DMS 273 treated with DMSO at 0.1 percent for 48 hours (cell line): ENCODE results near the gene UBR1.
A peak's percentile ranks its signal among the peaks of the same experiment; 100 is the strongest.
"Not testable (repeated sequence)": the region's sequence is repeated elsewhere in the genome, so short reads cannot be mapped to it uniquely, and the experiment has no call there.

ENCODE experiments used
- DNase-seq: peaks from one replicate; lab custom pipeline; 2025; lab: John Stamatoyannopoulos, UW

Gene UBR1

DNA sequence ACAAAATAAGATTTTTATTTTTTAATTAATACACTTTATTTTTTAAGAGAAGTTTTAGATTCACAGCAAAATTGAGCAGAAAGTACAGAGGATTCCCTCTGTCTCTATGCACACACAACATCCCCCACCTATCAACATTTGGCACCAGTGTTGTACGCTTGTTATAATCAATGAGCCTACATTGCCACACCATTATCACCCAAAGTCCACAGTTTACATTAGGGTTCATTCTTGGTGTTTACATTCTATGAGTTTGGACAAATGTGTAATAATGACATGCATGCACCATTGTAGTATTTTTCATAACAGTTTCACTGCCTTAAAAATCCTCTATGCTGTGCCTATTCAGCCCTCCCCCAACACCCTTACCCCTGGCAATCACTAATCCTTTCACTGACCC lies 134.0 kb downstream of the UBR1 start:
- no peak for DNase-seq

DNA sequence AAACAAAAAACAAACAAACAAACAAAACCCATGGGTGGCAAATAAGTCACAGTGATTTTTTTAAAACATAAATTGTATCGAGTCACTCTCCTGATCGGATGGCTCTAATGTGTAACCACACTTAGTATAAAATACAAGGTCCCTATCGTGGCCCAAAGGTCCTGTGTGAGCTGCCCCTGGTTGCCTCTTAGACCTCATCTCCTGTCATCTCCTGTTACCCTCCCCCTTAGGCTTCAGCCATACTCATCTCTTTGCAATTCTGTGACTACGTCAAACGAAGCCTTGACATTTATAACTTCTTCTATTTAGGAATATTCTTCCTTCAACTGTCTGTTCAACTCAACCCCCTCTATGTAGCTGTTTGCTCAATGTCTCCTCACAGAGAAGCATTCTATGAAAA lies 141.4 kb downstream of the UBR1 start:
- DNase-seq, result no peak

DNA sequence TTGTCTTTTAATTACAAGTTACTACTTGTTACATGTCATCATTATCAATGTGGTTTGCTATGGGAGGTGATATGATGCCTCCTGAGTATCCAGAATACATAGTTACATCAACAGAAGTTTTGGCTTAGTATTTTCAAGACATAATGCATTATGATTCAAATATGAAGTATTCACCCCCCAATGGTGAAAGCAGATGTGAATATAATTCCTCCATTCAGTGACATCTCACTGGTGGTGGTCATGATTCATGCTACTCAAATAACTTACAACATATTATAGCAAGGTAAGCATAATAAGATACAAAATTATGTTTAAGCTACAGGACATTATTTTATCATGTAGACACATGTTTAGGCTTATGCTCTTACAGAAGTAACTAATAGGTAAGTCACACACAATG lies 150.3 kb downstream of the UBR1 start:
- DNase-seq, result no peak

DNA sequence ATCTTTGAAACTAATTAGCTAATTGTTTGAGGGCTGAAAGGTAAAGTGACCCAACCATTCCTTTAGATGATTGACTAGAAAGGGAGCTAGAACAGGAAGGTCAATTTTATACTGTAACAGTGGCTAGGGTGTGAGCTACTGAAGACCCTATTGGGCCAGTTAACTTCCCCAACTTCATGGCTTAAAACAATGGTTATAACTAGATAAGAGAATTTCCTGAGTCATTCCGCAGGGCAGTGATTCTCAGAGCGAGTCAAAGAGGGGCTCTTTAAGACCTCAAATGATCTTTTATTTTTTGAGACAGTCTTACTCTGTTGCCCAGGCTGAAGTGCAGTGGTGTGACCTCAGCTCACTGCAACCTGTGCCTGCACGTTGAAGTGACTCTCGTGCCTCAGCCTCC lies 151.5 kb downstream of the UBR1 start:
- no peak for DNase-seq

DNA sequence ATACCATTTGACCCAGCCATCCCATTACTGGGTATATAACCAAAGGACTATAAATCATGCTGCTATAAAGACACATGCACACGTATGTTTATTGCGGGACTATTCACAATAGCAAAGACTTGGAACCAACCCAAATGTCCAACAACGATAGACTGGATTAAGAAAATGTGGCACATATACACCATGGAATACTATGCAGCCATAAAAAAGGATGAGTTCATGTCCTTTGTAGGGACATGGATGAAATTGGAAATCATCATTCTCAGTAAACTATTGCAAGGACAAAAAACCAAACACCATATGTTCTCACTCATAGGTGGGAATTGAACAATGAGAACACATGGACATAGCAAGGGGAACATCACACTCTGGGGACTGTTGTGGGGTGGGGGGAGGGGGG lies 156.9 kb downstream of the UBR1 start:
- not testable (repeated sequence) for DNase-seq

DNA sequence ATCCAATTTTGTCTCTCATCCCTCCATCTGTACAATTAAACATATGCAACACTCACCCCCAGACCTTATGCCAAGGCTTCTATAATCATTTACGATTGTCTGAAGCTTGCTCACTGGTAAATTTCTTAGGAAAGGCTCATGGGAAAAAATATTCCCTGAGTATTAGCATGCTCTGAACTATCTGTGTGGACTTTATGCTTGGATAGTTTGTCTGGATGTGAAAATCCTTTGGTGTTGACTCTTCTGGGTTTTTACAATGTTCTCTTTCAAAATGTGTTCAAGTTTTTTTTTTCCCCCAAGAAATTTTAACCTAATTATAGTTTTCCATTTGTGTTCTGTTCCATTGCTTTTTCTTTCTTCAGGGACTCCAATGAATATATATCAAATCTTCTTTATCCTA lies 165.3 kb downstream of the UBR1 start:
- DNase-seq, result no peak

DNA sequence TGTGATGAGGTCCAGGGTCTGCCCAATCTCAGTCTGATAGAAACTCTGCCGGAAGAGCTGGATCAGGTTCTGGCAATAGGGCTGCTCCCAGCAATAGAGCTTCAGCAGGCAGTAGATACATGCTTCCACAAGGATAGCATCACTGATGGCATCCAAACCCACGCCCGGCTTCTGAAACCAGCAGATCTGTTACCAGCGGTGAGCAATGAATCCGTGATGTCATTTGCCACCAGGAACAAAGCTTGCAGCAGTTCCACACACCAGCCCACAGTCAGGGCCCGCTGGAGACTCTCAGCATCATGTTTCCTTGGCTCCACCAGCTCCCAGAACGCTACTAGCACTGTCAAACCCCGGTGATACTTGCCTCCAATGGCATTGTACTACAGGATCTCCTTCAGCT lies 166.0 kb downstream of the UBR1 start:
- no peak for DNase-seq

DNA sequence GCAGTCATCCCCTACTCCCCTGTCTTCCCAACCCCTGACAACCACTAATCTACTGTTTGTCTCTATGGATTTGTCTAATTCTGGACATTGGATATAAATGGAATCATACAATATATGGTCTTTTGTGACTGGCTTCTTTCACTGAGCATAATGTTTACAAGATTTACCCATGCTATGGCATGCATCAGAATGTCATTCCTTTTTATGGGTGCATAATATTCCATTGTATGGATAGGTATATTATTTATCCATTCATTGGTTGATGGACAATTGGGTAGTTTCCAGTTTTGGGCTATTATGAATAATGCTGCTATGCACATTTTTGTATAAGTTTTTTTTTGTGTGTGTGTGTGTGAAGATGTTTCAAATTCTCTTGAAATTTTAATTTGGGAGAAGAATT lies 168.7 kb downstream of the UBR1 start:
- DNase-seq, result no peak

DNA sequence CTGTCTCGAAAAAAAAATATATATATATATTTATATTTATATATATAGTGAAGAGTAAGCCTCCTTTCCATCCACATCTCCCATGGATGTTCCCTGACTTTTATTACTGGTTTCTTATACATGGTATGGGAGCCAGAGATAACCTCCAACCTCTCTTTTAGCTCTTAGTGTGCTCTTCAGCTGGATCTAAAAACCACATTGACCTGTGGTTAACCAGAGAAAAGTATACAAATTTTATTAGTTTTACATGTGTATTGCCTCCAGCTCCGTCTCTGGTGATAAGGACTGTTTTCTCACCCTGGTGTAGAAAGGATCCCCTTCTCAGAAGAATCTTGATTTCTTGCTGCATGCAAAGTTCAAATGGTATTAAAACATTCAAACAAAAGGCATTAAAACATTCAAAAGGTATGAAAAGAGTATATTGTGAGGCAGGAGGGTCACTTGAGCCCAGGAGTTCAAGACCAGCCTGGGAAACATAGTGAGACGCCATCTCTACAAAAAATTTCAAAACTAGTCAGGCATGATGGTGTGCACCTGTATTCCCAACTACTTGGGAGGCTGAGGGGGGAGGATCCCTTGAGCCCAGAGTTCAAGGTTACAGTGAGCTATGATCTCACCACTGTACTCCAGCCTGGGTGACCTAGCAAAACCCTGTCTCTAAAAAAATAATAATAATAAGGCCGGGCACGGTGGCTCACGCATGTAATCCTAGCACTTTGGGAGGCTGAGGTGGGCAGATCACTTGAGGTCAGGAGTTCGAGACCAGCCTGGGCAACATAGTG lies 171.8 kb downstream of the UBR1 start:
- no peak for DNase-seq

DNA sequence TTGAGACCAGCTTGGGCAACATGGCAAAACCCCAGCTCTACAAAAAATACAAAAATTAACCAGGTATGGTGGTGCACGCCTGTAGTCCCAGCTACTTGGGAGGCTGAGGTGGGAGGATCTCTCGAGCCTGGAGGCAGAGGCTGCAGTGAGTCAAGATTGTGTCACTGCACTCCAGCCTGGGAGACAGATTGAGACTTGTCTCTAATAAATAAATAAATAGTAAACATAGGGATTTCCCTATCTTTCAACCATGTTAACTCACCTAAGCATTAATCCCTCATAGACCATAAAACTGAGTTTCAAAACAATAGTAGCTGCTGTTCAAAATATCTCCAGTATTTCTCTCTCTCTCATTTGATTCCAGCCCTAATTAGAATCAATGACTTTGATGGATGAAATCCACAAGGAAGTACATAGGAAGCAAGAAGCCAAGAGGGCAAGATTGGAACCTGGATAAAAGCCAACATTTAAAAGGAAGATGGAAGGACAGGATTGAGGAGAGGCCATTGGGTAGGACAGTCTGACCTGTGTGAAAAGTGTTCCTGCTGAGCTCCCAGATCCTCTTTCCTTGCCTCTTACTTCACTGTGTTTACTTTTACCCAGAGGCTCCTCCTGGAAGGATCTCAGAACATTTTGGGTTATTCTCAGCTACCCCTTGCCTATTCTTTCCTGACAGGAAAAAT lies 172.9 kb downstream of the UBR1 start:
- no peak for DNase-seq

DNA sequence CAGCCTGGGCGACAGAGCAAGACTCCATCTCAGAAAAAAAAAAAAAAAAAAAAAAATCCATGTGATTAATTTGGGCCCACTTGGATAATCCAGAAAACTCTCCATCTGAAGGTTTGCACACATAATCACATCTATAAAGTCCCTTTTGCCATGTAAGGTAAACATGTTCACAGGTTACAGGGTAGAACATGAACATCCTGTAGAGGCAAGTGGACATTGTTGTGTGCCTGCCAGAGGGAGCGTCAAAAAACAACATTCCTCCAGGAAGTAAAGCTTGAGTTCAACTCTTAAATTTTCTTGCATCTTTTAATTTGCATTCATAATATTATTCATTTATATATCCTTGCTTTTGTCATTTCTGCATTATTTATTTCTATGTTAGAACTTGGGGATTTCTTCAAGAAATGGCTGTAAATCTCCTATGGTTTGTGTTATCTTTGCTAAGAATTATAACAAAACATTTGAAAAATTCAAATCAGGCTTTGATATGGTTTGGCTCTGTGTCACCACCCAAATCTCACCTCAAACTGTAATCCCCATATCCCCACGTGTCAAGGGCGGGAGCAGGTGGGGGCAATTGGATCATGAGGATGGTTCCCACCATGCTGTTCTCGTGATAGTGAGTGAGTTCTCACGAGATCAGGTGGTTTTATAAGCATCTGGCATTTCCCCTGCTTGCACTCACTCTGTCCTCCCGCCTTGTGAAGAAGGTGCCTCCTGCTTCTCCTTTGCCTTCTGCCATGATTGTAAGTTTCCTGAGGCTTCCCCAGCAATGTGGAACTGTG lies 173.9 kb downstream of the UBR1 start:
- DNase-seq, result no peak

DNA sequence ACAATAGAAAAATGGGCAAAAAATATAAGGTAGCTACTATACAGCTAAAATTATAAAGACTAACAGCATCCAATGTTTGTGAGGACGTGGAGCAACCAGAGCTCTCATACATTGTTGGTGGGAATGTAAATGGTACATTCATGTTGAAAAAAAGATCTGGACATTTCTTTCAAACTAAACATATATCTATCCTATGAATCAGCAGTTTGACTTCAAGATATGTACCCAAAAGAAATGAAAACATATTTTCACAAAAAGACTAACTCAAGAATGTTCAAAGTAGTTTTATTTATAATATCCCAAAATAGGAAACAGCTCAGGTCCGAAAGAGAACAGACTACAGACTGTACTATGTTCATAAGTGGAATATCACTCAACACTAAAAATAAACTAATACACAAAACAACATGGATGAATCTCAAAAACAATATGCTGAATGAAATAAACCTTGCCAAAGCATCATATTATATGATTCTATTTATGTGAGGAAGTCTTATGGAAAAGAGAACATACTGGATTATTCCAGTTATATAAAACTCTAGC lies 176.5 kb downstream of the UBR1 start:
- no peak for DNase-seq

DNA sequence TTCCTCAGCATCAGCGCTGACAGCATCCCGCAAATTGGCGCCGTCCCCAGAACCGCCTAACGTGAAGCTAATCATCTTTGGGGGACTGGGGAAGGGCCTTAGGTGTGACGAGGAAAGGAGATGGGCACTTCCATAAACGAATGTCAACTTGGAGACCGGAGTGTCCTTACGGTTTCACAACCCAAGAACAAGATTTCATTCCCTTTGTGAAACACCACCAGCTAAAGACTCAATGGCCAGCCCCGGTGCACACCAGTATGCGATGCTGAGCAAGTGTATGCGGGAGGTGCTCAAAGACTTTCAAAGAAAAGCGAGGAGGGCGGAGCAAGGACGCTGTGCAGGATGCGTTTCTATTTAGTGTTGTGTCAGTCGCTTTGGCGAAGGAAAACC lies 184.5 kb downstream of the UBR1 start:
- DNase-seq, result no peak

DNA sequence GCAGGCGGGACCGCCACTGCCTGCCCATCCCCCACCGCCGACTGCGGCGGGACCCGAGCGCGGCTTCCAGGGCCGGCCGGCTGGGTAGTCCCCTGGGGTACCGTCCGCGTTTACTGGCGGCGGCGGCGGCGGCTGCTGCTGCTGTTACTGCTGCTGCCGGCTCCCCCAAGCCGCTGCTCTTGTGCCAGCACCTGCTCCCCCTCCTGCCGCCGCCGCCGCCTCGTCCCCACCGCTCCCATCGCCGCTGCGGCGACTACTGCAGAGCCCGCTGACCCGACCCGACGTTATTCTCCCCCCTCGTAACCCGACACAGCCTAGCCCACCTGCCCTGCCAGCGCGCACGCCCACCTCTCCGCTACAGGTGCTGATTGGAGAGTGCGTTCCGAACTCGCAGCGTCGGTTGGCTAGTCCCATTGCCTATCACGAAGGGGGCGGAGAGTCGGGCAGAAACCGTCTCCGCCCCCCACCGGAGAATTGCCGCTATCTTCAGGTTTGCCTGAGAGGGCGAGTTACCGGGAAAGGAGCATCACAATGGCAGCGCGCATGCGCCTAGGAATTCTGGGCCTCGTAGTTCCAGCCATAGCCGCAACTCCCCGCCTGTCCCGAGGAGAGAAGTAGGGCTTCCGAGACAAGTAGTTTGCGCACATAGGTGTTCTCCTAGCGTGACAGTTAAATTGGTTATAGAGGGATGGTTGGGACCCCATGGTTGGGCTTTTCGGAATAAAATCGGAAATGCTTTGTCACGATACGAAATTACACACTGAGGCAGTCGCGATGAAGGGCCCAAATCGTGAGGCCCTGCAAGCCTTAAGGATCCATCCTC lies 185.1 kb downstream of the UBR1 start, which contains the start of gene TTBK2:
TSS of gene TTBK2 (minus strand) at position 260 of the 823 bp plus-strand sequence. CDS start 42,161 bp downstream, outside the sequence.
- peak; percentile 95 for DNase-seq

DNA sequence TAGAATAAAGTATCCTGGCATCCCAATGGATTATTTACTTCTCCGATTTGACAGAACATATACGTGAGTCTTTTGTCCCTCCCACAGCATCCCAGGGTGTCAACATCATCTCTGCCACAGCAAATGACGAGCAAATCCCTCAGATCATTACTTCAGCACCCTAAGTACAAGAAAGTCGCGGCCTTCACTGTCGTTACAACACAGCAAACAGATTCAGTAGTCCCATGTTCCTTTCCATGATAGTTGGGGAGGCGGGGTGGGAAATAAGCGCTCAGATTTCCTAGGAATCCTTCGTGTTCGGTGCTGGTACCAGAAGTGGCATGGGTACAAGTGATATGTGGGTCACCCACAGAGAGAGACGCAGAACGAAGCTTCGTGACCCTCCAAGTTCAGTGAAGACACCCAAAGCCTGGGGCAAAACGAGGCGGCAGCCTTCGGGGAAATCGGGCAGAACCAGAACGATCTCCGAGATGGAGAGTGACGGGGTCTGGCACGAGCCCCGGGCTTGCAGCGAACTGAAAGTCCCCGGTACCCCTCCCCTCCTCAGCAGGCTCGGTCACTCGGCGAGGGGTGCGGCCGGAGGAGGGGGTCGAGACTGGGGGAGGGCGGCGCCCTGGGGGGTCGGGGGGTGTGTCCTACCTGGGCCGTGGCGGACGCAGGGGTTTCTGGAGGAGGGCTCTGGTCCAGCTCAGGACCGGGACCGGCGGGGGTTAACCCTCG lies 185.9 kb downstream of the UBR1 start:
- DNase-seq, result no peak

DNA sequence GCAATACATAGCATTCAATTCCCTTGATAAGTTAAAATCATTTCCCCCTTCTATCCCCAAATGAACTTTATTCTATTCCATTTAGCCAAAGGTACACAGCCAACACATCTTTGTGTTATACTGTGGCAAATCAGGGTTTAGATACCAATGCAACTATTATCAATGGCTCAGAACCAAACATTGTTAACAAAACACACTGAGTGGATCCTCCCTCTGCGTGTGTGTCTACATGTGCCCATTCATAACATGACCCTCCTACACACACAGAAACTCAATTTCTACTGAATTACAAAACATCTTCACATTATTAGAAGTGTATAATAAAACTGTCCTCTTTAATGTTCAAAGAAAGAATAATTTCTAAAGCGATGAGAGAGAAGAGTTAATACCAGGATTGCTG lies 186.5 kb downstream of the UBR1 start:
- no peak for DNase-seq

DNA sequence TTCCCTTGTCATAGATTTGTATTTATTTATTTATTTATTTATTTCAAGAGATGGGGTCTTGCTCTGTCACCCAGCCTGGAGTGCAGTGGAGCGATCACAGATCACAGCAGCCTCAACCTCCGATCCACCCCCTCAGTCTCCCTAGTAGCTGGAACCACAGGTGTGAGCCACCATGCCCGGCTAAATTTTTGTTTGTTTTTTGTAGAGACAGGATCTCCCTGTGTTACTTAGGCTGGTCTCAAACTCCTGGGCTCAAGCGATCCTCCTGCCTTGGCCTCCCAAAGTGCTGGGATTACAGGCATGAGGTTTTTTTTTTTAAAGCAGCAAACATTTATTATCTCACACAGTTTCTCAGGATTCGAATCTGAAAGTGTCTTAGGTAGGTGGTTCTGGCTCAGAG lies 187.8 kb downstream of the UBR1 start:
- DNase-seq, result no peak

DNA sequence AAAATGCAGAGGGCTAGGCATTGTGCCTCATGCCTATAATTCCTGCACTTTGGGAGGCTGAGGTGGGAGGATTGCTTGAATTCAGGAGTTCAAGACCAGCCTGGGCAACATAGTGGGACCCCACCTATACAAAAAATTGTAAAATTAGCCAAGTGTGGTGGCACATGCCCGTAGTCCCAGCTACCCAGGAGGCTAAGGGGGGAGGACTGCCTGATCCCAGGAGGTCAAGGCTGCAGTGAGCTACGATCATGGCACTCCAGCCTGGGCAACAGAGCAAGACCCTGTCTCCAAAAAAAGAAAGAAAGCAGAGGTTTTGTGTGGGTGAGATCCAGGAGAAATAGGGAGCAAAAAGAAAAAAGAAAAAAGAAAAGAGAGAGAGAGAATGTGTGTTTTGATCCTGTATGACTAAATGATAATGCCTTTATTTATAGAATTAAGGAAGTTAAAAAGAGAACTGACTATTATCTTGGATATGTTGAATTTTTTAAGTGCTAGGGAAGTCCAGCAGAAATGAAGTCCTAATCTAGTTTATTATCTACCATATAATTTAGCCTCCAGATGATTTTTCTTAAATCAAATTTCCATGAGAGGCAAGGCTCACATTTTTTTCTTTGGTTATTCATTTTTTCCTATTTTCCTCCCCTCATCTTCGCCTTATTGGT lies 190.1 kb downstream of the UBR1 start:
- DNase-seq, result no peak

DNA sequence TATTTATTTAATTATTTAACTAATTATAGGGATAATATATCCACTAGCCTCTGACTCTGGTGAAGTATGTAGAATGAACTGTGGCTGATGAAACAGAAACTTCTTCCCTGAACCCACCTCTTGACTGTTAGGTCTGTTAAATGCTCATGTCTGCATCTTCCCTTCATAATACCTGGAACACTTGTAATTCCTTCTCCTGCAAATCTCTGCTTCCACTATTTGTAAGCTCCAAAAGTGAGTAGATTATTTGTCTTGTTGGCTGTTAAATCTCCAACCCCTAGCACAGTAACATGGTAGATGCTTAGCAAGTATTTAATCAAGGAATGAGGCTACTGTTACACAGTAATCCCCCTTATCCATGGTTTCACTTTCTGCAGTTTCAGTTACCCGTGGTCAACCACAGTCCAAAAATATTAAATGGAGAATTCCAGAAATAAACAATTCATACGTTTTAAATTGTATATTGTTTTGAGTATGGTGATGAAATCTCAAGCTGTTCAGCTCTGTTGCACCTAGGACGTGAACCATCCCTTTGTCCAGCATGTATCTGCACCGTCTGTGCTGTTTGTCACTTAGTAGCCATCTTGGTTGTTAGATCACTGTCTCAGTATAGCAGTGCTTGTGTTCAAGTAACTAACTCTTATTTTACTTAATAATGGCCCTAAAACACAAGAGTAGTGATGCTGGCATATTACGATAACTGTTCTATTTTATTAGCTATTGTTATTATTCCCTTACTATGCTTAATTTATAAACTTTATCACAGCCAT lies 190.9 kb downstream of the UBR1 start:
- DNase-seq, result no peak
